Activated CD4-positive, alpha-beta T cell treated with anti-CD3 and anti-CD28 coated beads, Interleukin-2, amount 10 ng/mL, durations not matched to agents 7 days and 5 days (primary cell): ENCODE data around the gene DHH. TPM values are rescaled to one million over a fixed set of nuclear protein-coding genes. Genes with fewer than 3 reads are reported as not detected.
A peak's percentile ranks its signal among the peaks of the same experiment; 100 is the strongest.
"Not testable (repeated sequence)": the region's sequence is repeated elsewhere in the genome, so short reads cannot be mapped to it uniquely, and the experiment has no call there.

Experiments
- CTCF ChIA-PET: fragments of 350-600 bp; sonication (Branson Sonifier 250); formaldehyde crosslinking; loops from one replicate; lab custom pipeline; 2021; ENCODE audit warnings: antibody characterized with exemption; lab: Charles Lee
- POLR2A ChIA-PET: fragments of 350-600 bp; sonication (Branson Sonifier 250); formaldehyde crosslinking; loops from one replicate; lab custom pipeline; 2021; ENCODE audit warnings: antibody characterized with exemption; lab: Charles Lee
- DNase-seq: peaks from one replicate; pipeline ENCODE4 v3.0.0-alpha.2; 2020
- H3K27ac Mint-ChIP-seq: one replicate; pipeline ENCODE4 v1.8.0; 2021; ENCODE audit warnings: mild to moderate bottlenecking, moderate library complexity, mixed read lengths
- H3K27me3 Mint-ChIP-seq: one replicate; pipeline ENCODE4 v1.8.0; 2021; ENCODE audit warnings: mixed read lengths
- H3K36me3 Mint-ChIP-seq: one replicate; pipeline ENCODE4 v1.8.0; 2021; ENCODE audit warnings: low read depth, mixed read lengths
- H3K4me1 Mint-ChIP-seq: one replicate; pipeline ENCODE4 v1.8.0; 2021; ENCODE audit warnings: mixed read lengths
- H3K4me3 Mint-ChIP-seq: one replicate; pipeline ENCODE4 v1.8.0; 2021; ENCODE audit warnings: mild to moderate bottlenecking, moderate library complexity, mixed read lengths
- H3K9me3 Mint-ChIP-seq: one replicate; pipeline ENCODE4 v1.8.0; 2021; ENCODE audit warnings: mixed read lengths
- total RNA-seq, 2 experiments: library from RNA; stranded (reverse); gene quantifications; one replicate each; pipeline ENCODE4 v1.2.3, GENCODE V29; 2021

Gene DHH
- total RNA-seq, 2 experiments from 2014 or later = 0.12 TPM; not detected in 1

- H3K9me3 Mint-ChIP-seq = peaks cover 4% of the 10 kb centered on the region
- peaks cover 61% of the 10 kb centered on the region for H3K4me1 Mint-ChIP-seq
- no peak overlapping the region for H3K27ac Mint-ChIP-seq
- H3K36me3 Mint-ChIP-seq = peaks cover 4% of the 10 kb centered on the region
- DNase-seq = no peak
- POLR2A ChIA-PET = no interaction called here
- H3K4me3 Mint-ChIP-seq = no peak overlapping the region
- CTCF ChIA-PET = interaction anchor here (0.6 to 4.5 kb wide), 31 partner anchors 7 to 269 kb away, joined by 3 to 34 read pairs (median 5); partner anchors contain the start of genes ARF3, DDX23, LMBR1L and PRKAG1
- H3K27me3 Mint-ChIP-seq = peaks cover 50% of the 10 kb centered on the region
These were observed 5.7 kb downstream of the DHH start for GRCh38 chr12:49088932-49089330.

DNA sequence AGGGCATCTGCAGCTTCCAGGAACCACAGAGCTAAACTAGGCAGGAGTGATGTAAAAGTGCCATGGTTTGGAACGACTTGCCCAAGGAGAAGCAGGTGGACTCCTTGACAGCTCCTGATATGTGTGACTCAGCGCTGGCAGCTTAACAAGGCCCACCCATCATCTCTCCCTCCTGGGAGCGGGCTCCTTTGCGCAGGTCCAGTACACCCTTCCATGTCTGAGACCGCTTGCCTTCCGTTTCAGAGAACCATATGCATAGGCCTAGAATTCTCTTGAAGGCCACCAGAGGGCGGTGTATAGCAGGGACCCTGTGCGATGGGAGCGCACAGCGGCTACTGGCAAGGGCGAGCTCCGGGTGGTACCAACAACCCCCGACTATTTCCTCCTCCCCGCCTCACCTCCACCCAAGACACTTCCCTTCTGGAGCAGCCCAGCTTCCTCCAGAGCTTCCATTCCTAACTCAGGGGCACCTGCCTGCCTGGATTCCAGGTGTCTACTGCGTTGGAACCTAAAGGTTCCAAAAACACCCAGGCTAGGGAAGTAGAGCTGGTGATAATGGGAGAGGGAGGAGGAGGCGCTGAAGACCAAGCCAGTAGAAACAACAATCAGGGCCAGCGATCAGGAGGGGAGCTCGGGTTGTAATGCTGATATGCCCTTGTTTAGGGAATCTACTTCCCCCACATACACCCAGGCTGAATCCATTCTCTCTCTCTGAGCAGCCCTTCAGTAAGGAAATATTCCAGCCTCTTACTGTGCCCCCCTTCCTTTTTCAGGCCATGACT is 6.3 kb downstream of the DHH start:
- DNase-seq = peak; percentile 80
- peaks cover 4% of the 10 kb centered on the region for H3K9me3 Mint-ChIP-seq
- no peak overlapping the region for H3K27ac Mint-ChIP-seq
- POLR2A ChIA-PET = no interaction called here
- peaks cover 55% of the 10 kb centered on the region for H3K4me1 Mint-ChIP-seq
- H3K4me3 Mint-ChIP-seq = peak overlapping the region; percentile 4
- CTCF ChIA-PET = interaction anchor here (0.5 to 4.5 kb wide), 39 partner anchors 8 to 270 kb away, joined by 3 to 34 read pairs (median 5); partner anchors contain the start of genes ARF3, DDX23, LMBR1L and PRKAG1
- peaks cover 44% of the 10 kb centered on the region for H3K27me3 Mint-ChIP-seq
- H3K36me3 Mint-ChIP-seq = peaks cover 4% of the 10 kb centered on the region

DNA sequence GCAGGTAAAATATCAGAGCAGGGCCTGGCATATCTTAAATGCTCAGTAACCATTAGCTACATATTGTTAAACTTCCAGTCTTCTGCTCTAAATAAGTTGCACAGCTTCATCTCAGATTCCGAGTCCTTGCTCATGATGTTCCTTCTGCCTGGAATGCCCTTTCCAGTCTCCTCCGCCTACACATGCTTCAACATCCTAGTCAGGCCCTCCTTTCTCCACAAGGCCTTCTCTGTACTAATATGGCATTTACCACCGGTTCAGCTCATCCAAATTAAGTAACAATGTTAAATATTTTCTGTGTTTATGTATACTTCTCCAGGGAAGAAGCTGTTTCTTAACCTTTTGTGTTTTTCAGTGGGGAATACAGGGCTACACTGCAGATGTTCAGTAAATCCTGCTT is 8.5 kb downstream of the DHH start:
- peaks cover 22% of the 10 kb centered on the region for H3K27me3 Mint-ChIP-seq
- H3K4me3 Mint-ChIP-seq = no peak overlapping the region
- ChIA-PET POLR2A (no interaction called here), CTCF (interaction anchor here (0.7 to 4.5 kb wide), 6 partner anchors 16 to 44 kb away, joined by 3 to 34 read pairs (median 10); partner anchors contain the start of genes KMT2D and RHEBL1)
- no peak for DNase-seq
- peaks cover 38% of the 10 kb centered on the region for H3K4me1 Mint-ChIP-seq
- H3K27ac Mint-ChIP-seq = no peak overlapping the region
- peaks cover 4% of the 10 kb centered on the region for H3K9me3 Mint-ChIP-seq
- H3K36me3 Mint-ChIP-seq = peaks cover 4% of the 10 kb centered on the region

- Mint-ChIP-seq H3K9me3 (peaks cover 4% of the 10 kb centered on the region), H3K27me3 (peaks cover 11% of the 10 kb centered on the region), H3K4me1 (peaks cover 25% of the 10 kb centered on the region), H3K36me3 (no peaks in the 10 kb centered on the region), H3K27ac (no peak overlapping the region), H3K4me3 (no peak overlapping the region)
- POLR2A ChIA-PET = interaction anchor here (0.6 kb wide), 2 partner anchors 10 to 151 kb away, joined by 4 to 7 read pairs; no protein-coding TSS in a partner anchor
- DNase-seq = no peak
- CTCF ChIA-PET = interaction anchor here (0.6 to 2.1 kb wide), 12 partner anchors 10 to 377 kb away, joined by 3 to 8 read pairs (median 5); partner anchors contain the start of genes DHH, KMT2D, LMBR1L and RHEBL1
These were observed 10.2 kb downstream of the DHH start for GRCh38 chr12:49084438-49084837.

GRCh38 chr12:49079793-49080192 is 14.8 kb downstream of the DHH start:
- Mint-ChIP-seq H3K9me3 (peaks cover 4% of the 10 kb centered on the region), H3K4me3 (no peak overlapping the region), H3K4me1 (no peaks in the 10 kb centered on the region), H3K36me3 (no peaks in the 10 kb centered on the region), H3K27ac (no peak overlapping the region), H3K27me3 (peaks cover 9% of the 10 kb centered on the region)
- no peak for DNase-seq
- ChIA-PET POLR2A (no interaction called here), CTCF (interaction anchor here (1.3 to 4.9 kb wide), 4 partner anchors 8 to 15 kb away, joined by 3 to 20 read pairs (median 8); partner anchors contain the start of gene RHEBL1)

DNA sequence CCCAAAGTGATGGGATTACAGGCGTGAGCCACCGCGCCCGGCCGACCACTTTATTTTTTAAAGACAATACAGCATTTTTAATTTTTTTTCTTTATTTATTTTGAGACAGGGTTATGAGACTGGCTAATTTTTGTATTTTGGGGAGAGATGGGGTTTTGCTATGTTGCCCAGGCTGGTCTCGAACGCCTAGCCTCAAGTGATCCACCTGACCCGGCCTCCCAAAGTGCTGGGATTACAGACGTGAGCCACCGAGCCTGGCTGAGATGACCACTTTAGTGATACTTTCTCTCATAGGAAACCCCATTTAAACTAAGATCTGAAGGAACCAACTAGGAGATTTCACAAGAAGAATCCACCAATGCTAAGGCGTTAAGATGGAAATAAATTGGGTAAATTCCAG is 23.6 kb downstream of the DHH start:
- Mint-ChIP-seq H3K36me3 (no peaks in the 10 kb centered on the region), H3K4me3 (no peak overlapping the region), H3K27me3 (no peaks in the 10 kb centered on the region), H3K27ac (no peak overlapping the region), H3K9me3 (no peaks in the 10 kb centered on the region), H3K4me1 (peaks cover 24% of the 10 kb centered on the region)
- ChIA-PET CTCF (interaction anchor here (0.6 to 2.8 kb wide), 5 partner anchors 9 to 52 kb away, joined by 3 to 14 read pairs (median 9); partner anchors contain the start of gene DHH), POLR2A (interaction anchor here (1.4 kb wide), 1 partner anchor 60 kb away, joined by 8 read pairs; the partner anchor contains the start of gene TUBA1B)
- DNase-seq = no peak

DNA sequence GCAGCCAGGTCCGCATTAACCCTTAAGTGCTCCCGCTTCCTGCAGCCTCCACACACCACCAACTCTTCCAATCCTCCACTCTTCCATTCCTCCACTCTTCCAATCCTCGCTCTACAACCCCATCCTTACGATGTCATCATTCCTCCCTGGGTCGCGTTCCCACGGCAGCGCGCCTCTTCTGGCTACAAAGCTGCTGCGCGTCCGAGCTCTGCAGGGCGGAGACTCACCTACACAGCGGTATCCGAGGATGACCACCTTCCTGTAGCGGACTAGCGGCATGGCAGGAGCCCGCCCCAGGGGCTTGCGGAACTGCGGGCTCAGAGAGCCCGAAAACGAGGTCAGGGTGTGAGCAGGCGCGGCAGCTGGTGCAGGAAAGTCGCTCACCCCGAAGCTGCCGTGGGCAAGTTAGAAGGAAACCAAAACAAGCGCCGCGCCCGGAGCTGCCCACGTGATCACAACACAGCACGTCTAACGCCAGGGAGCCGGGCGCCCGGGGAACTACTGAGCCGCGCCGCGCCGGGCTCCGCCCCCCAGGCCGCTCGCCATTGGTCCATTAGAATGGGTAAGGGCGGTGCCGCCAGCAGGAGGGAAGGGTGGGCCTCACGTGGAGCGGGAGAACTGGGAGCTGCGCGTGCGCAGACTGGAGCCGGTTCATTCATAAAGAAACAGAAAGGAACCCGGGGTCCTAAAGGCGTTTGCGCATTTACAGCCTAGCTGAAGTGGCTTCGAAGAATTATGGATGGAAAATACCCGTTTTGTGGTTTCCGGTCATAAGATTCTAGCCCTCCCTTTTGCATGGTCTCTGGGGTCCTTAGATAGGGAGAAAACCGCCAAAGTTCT is 24.9 kb downstream of the DHH start, which contains the start of gene RHEBL1:
TSS of gene RHEBL1 (minus strand) at position 473 of the 840 bp plus-strand sequence. CDS start at position 279, 194 bp downstream.
- POLR2A ChIA-PET = interaction anchor here (0.6 to 1.4 kb wide), 5 partner anchors 10 to 119 kb away, joined by 3 to 8 read pairs (median 4); partner anchors contain the start of genes TUBA1A and TUBA1B
- CTCF ChIA-PET = interaction anchor here (0.6 to 2.2 kb wide), 14 partner anchors 10 to 116 kb away, joined by 3 to 14 read pairs (median 4); partner anchors contain the start of genes DHH, KMT2D, TUBA1B and WNT1
- peak; percentile 99 for DNase-seq
- peak within 1 kb of the TSS; percentile 85 for H3K27ac Mint-ChIP-seq
- H3K4me3 Mint-ChIP-seq = peak within 1 kb of the TSS; percentile 86
- no peaks in the 10 kb centered on the region for H3K9me3 Mint-ChIP-seq
- no peaks in the 10 kb centered on the region for H3K27me3 Mint-ChIP-seq
- peaks cover 24% of the 10 kb centered on the region for H3K4me1 Mint-ChIP-seq
- no peaks in the 10 kb centered on the region for H3K36me3 Mint-ChIP-seq

GRCh38 chr12:49068879-49069506 is 25.6 kb downstream of the DHH start:
- POLR2A ChIA-PET = no interaction called here
- peak overlapping the region; percentile 85 for H3K27ac Mint-ChIP-seq
- H3K27me3 Mint-ChIP-seq = no peaks in the 10 kb centered on the region
- H3K36me3 Mint-ChIP-seq = peaks cover 1% of the 10 kb centered on the region
- no peaks in the 10 kb centered on the region for H3K9me3 Mint-ChIP-seq
- H3K4me3 Mint-ChIP-seq = peak overlapping the region; percentile 86
- no peak for DNase-seq
- H3K4me1 Mint-ChIP-seq = peaks cover 26% of the 10 kb centered on the region
- CTCF ChIA-PET = interaction anchor here (0.6 to 2.9 kb wide), 9 partner anchors 9 to 81 kb away, joined by 3 to 14 read pairs (median 4); partner anchors contain the start of genes DHH and KMT2D

- Mint-ChIP-seq H3K27me3 (no peaks in the 10 kb centered on the region), H3K27ac (no peak overlapping the region), H3K4me1 (peaks cover 28% of the 10 kb centered on the region), H3K9me3 (no peaks in the 10 kb centered on the region), H3K36me3 (peaks cover 2% of the 10 kb centered on the region), H3K4me3 (no peak overlapping the region)
- ChIA-PET POLR2A (no interaction called here), CTCF (interaction anchor here (0.7 to 2.9 kb wide), 5 partner anchors 9 to 64 kb away, joined by 3 to 11 read pairs (median 9); no protein-coding TSS in a partner anchor)
- DNase-seq = no peak
These were observed 28.5 kb downstream of the DHH start for GRCh38 chr12:49066120-49066519.

- peaks cover 2% of the 10 kb centered on the region for H3K36me3 Mint-ChIP-seq
- no peaks in the 10 kb centered on the region for H3K27me3 Mint-ChIP-seq
- no peak overlapping the region for H3K27ac Mint-ChIP-seq
- H3K4me3 Mint-ChIP-seq = no peak overlapping the region
- peaks cover 23% of the 10 kb centered on the region for H3K4me1 Mint-ChIP-seq
- CTCF ChIA-PET = interaction anchor here (0.8 to 3.6 kb wide), 19 partner anchors 8 to 230 kb away, joined by 3 to 34 read pairs (median 4); partner anchors contain the start of genes DHH, PRPH and WNT1
- DNase-seq = no peak
- POLR2A ChIA-PET = no interaction called here
- H3K9me3 Mint-ChIP-seq = no peaks in the 10 kb centered on the region
These were observed 29.8 kb downstream of the DHH start for GRCh38 chr12:49064767-49065152.

DNA sequence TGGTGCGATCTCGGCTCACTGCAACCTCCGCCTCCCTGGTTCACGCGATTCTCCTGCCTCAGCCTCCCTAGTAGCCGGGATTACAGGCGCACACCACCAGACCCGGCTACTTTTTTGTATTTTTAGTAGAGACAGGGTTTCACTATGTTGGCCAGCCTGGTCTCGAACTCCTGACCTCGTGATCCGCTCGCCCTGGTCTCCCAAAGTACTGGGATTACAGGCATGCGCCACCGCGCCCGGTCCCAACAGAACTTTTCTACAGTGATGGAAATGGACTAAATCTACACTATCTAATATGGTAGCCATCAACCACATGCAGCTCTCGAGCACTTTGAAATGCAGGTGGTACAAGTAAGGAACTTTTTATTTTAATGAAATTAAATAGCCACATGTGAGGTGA is 32.7 kb downstream of the DHH start:
- DNase-seq, H3K27ac Mint-ChIP-seq, H3K9me3 Mint-ChIP-seq, H3K27me3 Mint-ChIP-seq, POLR2A ChIA-PET: not testable (repeated sequence)
- peaks cover 13% of the 10 kb centered on the region for H3K36me3 Mint-ChIP-seq
- CTCF ChIA-PET = interaction anchor here (3.6 kb wide), 1 partner anchor 26 kb away, joined by 34 read pairs; no protein-coding TSS in a partner anchor
- peak overlapping the region; percentile 94 for H3K4me3 Mint-ChIP-seq
- H3K4me1 Mint-ChIP-seq = peaks cover 28% of the 10 kb centered on the region
